Loucy (cell line): Measurements from ENCODE around the gene FFAR1.

Experiments used
- EZH2phosphoT487 ChIP-seq: fragments of 200-600 bp; IDR thresholded peaks from 2 replicates; pipeline ENCODE4 v1.6.1; 2018; ENCODE audit warnings: antibody characterized with exemption, mild to moderate bottlenecking, moderate library complexity, borderline replicate concordance
- TF ChIP-seq, protein P1 (sequence below): fragments of 200-600 bp; sonication (generic); conservative IDR thresholded peaks from 2 replicates; pipeline ENCODE4 v1.5.1; 2014; ENCODE audit warnings: mild to moderate bottlenecking, antibody characterized with exemption, low read length

DNA sequence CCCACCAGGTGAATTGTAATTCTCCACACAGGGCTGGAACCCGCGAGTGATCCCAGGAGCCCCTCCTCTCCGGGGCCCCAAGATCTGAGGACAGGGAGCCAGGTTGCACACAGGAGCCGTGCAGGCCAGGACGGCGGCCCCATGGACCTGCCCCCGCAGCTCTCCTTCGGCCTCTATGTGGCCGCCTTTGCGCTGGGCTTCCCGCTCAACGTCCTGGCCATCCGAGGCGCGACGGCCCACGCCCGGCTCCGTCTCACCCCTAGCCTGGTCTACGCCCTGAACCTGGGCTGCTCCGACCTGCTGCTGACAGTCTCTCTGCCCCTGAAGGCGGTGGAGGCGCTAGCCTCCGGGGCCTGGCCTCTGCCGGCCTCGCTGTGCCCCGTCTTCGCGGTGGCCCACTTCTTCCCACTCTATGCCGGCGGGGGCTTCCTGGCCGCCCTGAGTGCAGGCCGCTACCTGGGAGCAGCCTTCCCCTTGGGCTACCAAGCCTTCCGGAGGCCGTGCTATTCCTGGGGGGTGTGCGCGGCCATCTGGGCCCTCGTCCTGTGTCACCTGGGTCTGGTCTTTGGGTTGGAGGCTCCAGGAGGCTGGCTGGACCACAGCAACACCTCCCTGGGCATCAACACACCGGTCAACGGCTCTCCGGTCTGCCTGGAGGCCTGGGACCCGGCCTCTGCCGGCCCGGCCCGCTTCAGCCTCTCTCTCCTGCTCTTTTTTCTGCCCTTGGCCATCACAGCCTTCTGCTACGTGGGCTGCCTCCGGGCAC, 3.9 kb downstream of the FFAR1 start:
- TF ChIP-seq, protein P1, sequence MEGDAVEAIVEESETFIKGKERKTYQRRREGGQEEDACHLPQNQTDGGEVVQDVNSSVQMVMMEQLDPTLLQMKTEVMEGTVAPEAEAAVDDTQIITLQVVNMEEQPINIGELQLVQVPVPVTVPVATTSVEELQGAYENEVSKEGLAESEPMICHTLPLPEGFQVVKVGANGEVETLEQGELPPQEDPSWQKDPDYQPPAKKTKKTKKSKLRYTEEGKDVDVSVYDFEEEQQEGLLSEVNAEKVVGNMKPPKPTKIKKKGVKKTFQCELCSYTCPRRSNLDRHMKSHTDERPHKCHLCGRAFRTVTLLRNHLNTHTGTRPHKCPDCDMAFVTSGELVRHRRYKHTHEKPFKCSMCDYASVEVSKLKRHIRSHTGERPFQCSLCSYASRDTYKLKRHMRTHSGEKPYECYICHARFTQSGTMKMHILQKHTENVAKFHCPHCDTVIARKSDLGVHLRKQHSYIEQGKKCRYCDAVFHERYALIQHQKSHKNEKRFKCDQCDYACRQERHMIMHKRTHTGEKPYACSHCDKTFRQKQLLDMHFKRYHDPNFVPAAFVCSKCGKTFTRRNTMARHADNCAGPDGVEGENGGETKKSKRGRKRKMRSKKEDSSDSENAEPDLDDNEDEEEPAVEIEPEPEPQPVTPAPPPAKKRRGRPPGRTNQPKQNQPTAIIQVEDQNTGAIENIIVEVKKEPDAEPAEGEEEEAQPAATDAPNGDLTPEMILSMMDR: no peak
- no peak for TF ChIP-seq EZH2phosphoT487
